GM12878 (cell line): ENCODE data around the gene EYS.

Source experiments
- CUX1 ChIP-seq: IDR thresholded peaks from 2 replicates; pipeline ENCODE4 v1.6.1; 2012; ENCODE audit warnings: improper control_type of control experiment, low read depth, low read length; ENCODE audit not compliant: insufficient replicate concordance
- EZH2 ChIP-seq: IDR thresholded peaks from 2 replicates; pipeline ENCODE4 v1.6.1; 2012; ENCODE audit warnings: low read depth, mild to moderate bottlenecking, control low read depth, inconsistent platforms, low read length, borderline replicate concordance; ENCODE audit not compliant: control insufficient read depth
- HDAC2 ChIP-seq: fragments of 200-600 bp; sonication (generic); IDR thresholded peaks from 2 replicates; pipeline ENCODE4 v1.6.1; 2017
- POLR2A ChIP-seq: IDR thresholded peaks from 2 replicates; pipeline ENCODE4 v1.6.1; 2011; ENCODE audit warnings: low read depth, mild to moderate bottlenecking, low read length
- TF ChIP-seq, protein P1 (sequence below), 3 experiments: IDR thresholded peaks in 2 of 3; conservative IDR thresholded peaks in 1 of 3; 2 replicates each; pipeline ENCODE4 v1.5.1; 2011; ENCODE audit warnings: low read depth in 3 of 3, low read length in 3 of 3, mild to moderate bottlenecking in 3 of 3, control low read depth in 2 of 3, moderate library complexity in 2 of 3, inconsistent platforms in 1 of 3, mixed read lengths in 1 of 3; ENCODE audit not compliant: control insufficient read depth in 2 of 3, insufficient read depth in 1 of 3; ENCODE audit errors: extremely low read depth in 1 of 3

- TF ChIP-seq HDAC2, result no peak
- no peak for TF ChIP-seq POLR2A
- TF ChIP-seq CUX1, result no peak
- TF ChIP-seq EZH2, result no peak
- TF ChIP-seq, protein P1, sequence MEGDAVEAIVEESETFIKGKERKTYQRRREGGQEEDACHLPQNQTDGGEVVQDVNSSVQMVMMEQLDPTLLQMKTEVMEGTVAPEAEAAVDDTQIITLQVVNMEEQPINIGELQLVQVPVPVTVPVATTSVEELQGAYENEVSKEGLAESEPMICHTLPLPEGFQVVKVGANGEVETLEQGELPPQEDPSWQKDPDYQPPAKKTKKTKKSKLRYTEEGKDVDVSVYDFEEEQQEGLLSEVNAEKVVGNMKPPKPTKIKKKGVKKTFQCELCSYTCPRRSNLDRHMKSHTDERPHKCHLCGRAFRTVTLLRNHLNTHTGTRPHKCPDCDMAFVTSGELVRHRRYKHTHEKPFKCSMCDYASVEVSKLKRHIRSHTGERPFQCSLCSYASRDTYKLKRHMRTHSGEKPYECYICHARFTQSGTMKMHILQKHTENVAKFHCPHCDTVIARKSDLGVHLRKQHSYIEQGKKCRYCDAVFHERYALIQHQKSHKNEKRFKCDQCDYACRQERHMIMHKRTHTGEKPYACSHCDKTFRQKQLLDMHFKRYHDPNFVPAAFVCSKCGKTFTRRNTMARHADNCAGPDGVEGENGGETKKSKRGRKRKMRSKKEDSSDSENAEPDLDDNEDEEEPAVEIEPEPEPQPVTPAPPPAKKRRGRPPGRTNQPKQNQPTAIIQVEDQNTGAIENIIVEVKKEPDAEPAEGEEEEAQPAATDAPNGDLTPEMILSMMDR (IDR thresholded peaks at IDR 0.05 in 2 of 3, conservative IDR thresholded peaks at IDR 0.05 in 1 of 3; ENCODE audit: control insufficient read depth in 2 of 3, extremely low read depth in 1 of 3, insufficient read depth in 1 of 3, low read depth in 3 of 3, low read length in 3 of 3), result no peak
Observed at GRCh38 chr6:63940056-63940455, 1767.0 kb downstream of the EYS start.
